Gastrocnemius medialis (tissue), 4 donors: ENCODE measurements around the gene PSMD14.

ENCODE experiments used
- CTCF ChIP-seq, 5 experiments: fragments of 450-650 bp in 3 of 5; fragments of 200-600 bp in 2 of 5; sonication (generic) in 2 of 5; IDR thresholded peaks in 4 of 5; conservative IDR thresholded peaks in 1 of 5; 1 replicate in 4 of 5; 2 replicates in 1 of 5; pipeline ENCODE4 v1.5.1; 2016 to 2019; ENCODE audit warnings: antibody characterized with exemption in 5 of 5, mild to moderate bottlenecking in 3 of 5, moderate library complexity in 3 of 5
- POLR2A ChIP-seq, 2 donors: fragments of 450-650 bp; IDR thresholded peaks; one replicate each; pipeline ENCODE4 v1.6.1; 2017; ENCODE audit warnings: antibody characterized with exemption in 2 of 2, mild to moderate bottlenecking in 2 of 2, moderate library complexity in 2 of 2

GRCh38 chr2:161430386-161430785 lies 122.2 kb downstream of the PSMD14 start:
- TF ChIP-seq CTCF (IDR thresholded peaks at IDR 0.05 in 4 of 5, conservative IDR thresholded peaks at IDR 0.05 in 1 of 5), result no peak
- no peak for TF ChIP-seq POLR2A (IDR thresholded peaks at IDR 0.05)
